ENCODE data around the gene MBP.

The MBP gene

GRCh38 chr18:76962851-76963250 is 169.7 kb downstream of the MBP start:
- Histone ChIP-seq H3K4me3 (ENCODE audit: low read depth, low read length) (no peak overlapping the region), H3K27me3 (replicated peaks) (no peaks in the 10 kb centered on the region), H3K27ac (no peak overlapping the region), H3K36me3 (replicated peaks) (peaks cover 22% of the 10 kb centered on the region)
- no peak for DNase-seq
- TF ChIP-seq CTCF (IDR thresholded peaks at IDR 0.05; ENCODE audit: low read depth, low read length, missing control alignments) = no peak
- in situ Hi-C loops (cut with HindIII; ENCODE audit: low pct_ligation_motif_present, low sequenced_read_pairs) = no loop called here

GRCh38 chr18:76960528-76961035 is 172.0 kb downstream of the MBP start:
- H3K27ac ChIP-seq = no peak overlapping the region
- H3K36me3 ChIP-seq (replicated peaks) = peaks cover 29% of the 10 kb centered on the region
- in situ Hi-C loops (cut with HindIII; ENCODE audit: low pct_ligation_motif_present, low sequenced_read_pairs) = no loop called here
- H3K4me3 ChIP-seq (ENCODE audit: low read depth, low read length) = no peak overlapping the region
- no peak for TF ChIP-seq CTCF (IDR thresholded peaks at IDR 0.05; ENCODE audit: low read depth, low read length, missing control alignments)
- DNase-seq = no peak
- H3K27me3 ChIP-seq (replicated peaks) = no peaks in the 10 kb centered on the region

GRCh38 chr18:76959605-76960004 is 173.0 kb downstream of the MBP start:
- no peaks in the 10 kb centered on the region for H3K27me3 ChIP-seq (replicated peaks)
- in situ Hi-C loops (cut with HindIII; ENCODE audit: low pct_ligation_motif_present, low sequenced_read_pairs) = no loop called here
- no peak for TF ChIP-seq CTCF (IDR thresholded peaks at IDR 0.05; ENCODE audit: low read depth, low read length, missing control alignments)
- no peak overlapping the region for H3K27ac ChIP-seq
- no peak for DNase-seq
- H3K4me3 ChIP-seq (ENCODE audit: low read depth, low read length) = no peak overlapping the region
- H3K36me3 ChIP-seq (replicated peaks) = peaks cover 29% of the 10 kb centered on the region

GRCh38 chr18:76958692-76959341 is 173.8 kb downstream of the MBP start:
- TF ChIP-seq CTCF (IDR thresholded peaks at IDR 0.05; ENCODE audit: low read depth, low read length, missing control alignments) = no peak

GRCh38 chr18:76957384-76958355 is 174.9 kb downstream of the MBP start:
- TF ChIP-seq CTCF (IDR thresholded peaks at IDR 0.05; ENCODE audit: low read depth, low read length, missing control alignments) = no peak
- H3K36me3 ChIP-seq (replicated peaks) = peaks cover 30% of the 10 kb centered on the region
- no peak overlapping the region for H3K27ac ChIP-seq
- DNase-seq = no peak
- H3K4me3 ChIP-seq (ENCODE audit: low read depth, low read length) = no peak overlapping the region
- in situ Hi-C loops (cut with HindIII; ENCODE audit: low pct_ligation_motif_present, low sequenced_read_pairs) = no loop called here
- H3K27me3 ChIP-seq (replicated peaks) = no peaks in the 10 kb centered on the region

More at GRCh38 chr18:76958692-76959341, 173.8 kb downstream of the MBP start:
- in situ Hi-C loops (cut with HindIII; ENCODE audit: low pct_ligation_motif_present, low sequenced_read_pairs) = no loop called here
- Histone ChIP-seq H3K27ac (no peak overlapping the region), H3K4me3 (ENCODE audit: low read depth, low read length) (no peak overlapping the region), H3K36me3 (replicated peaks) (peaks cover 29% of the 10 kb centered on the region), H3K27me3 (replicated peaks) (no peaks in the 10 kb centered on the region)
- peak; percentile 29 for DNase-seq

All from brain microvascular endothelial cell (primary cell).